ENCODE data around the gene TMEM74B. TPM values are rescaled to one million over a fixed set of nuclear protein-coding genes. Genes with fewer than 3 reads are reported as not detected.
"Not testable (repeated sequence)": the region's sequence is repeated elsewhere in the genome, so short reads cannot be mapped to it uniquely, and the experiment has no call there.

The TMEM74B gene
- total RNA-seq, 2 donors from 2014 or later: 3.1 to 4.3 TPM

GRCh38 chr20:1150218-1150617 lies 34.6 kb downstream of the TMEM74B start:
- Histone ChIP-seq H3K27ac (ENCODE audit: low read depth, low read length) (no peak overlapping the region), H3K9ac (ENCODE audit: extremely low read depth, low read length, poor library complexity, severe bottlenecking) (no peak overlapping the region), H3K9me3 (ENCODE audit: control insufficient read depth, low read length) (no peaks in the 10 kb centered on the region), H3K27me3 (ENCODE audit: control insufficient read depth, insufficient read depth, low read length, poor library complexity, severe bottlenecking) (no peaks in the 10 kb centered on the region), H3K36me3 (ENCODE audit: control insufficient read depth, insufficient read depth, low read length) (peaks cover 51% of the 10 kb centered on the region), H3K4me3 (ENCODE audit: low read length) (no peak overlapping the region), H3K4me1 (ENCODE audit: control insufficient read depth, insufficient read depth, low read length) (peaks cover 8% of the 10 kb centered on the region)
- H3K9me3 Mint-ChIP-seq: no peaks in the 10 kb centered on the region
- DNase-seq: no peak
- 80 to 90% methylated on average over 2 to 3 of the region's 4 CpGs for WGBS, 2 experiments (ENCODE audit: insufficient coverage in 1 of 2, insufficient read length in 1 of 2)
- H3K4me3 Mint-ChIP-seq: no peak overlapping the region
- no peaks in the 10 kb centered on the region for H3K27me3 Mint-ChIP-seq (ENCODE audit: insufficient read depth)
- H3K36me3 Mint-ChIP-seq (ENCODE audit: low read depth): peaks cover 53% of the 10 kb centered on the region
- peaks cover 4% of the 10 kb centered on the region for H3K4me1 Mint-ChIP-seq
- H3K27ac Mint-ChIP-seq: no peak overlapping the region
- TF ChIP-seq CTCF (conservative IDR thresholded peaks at IDR 0.05): no peak

GRCh38 chr20:1149812-1150211 lies 35.0 kb downstream of the TMEM74B start:
- not testable (repeated sequence) for H3K27ac ChIP-seq (ENCODE audit: low read depth, low read length); H3K9me3 ChIP-seq (ENCODE audit: control insufficient read depth, low read length); H3K27me3 Mint-ChIP-seq (ENCODE audit: insufficient read depth); H3K4me3 Mint-ChIP-seq; H3K4me1 ChIP-seq (ENCODE audit: control insufficient read depth, insufficient read depth, low read length); H3K4me1 Mint-ChIP-seq; H3K27me3 ChIP-seq (ENCODE audit: control insufficient read depth, insufficient read depth, low read length, poor library complexity, severe bottlenecking); H3K9me3 Mint-ChIP-seq; H3K9ac ChIP-seq (ENCODE audit: extremely low read depth, low read length, poor library complexity, severe bottlenecking); DNase-seq; H3K27ac Mint-ChIP-seq; H3K4me3 ChIP-seq (ENCODE audit: low read length)
- H3K36me3 ChIP-seq (ENCODE audit: control insufficient read depth, insufficient read depth, low read length): peaks cover 49% of the 10 kb centered on the region
- WGBS, 2 experiments (ENCODE audit: insufficient coverage in 1 of 2, insufficient read length in 1 of 2): 67% methylated on average over 1 of the region's 2 CpGs
- peaks cover 49% of the 10 kb centered on the region for H3K36me3 Mint-ChIP-seq (ENCODE audit: low read depth)

GRCh38 chr20:1146957-1147356 lies 37.8 kb downstream of the TMEM74B start:
- no peaks in the 10 kb centered on the region for H3K27me3 ChIP-seq (ENCODE audit: control insufficient read depth, insufficient read depth, low read length, poor library complexity, severe bottlenecking)
- H3K27ac ChIP-seq (ENCODE audit: low read depth, low read length): no peak overlapping the region
- H3K9ac ChIP-seq (ENCODE audit: extremely low read depth, low read length, poor library complexity, severe bottlenecking): no peak overlapping the region
- no peak for DNase-seq
- 94 to 98% methylated on average over 2 to 4 of the region's 5 CpGs for WGBS, 2 experiments (ENCODE audit: insufficient coverage in 1 of 2, insufficient read length in 1 of 2)
- Mint-ChIP-seq H3K27me3 (ENCODE audit: insufficient read depth) (no peaks in the 10 kb centered on the region), H3K4me3 (no peak overlapping the region), H3K9me3 (no peaks in the 10 kb centered on the region), H3K36me3 (ENCODE audit: low read depth) (peaks cover 54% of the 10 kb centered on the region), H3K4me1 (no peaks in the 10 kb centered on the region), H3K27ac (no peak overlapping the region)
- H3K9me3 ChIP-seq (ENCODE audit: control insufficient read depth, low read length): no peaks in the 10 kb centered on the region
- H3K4me3 ChIP-seq (ENCODE audit: low read length): no peak overlapping the region
- TF ChIP-seq CTCF (conservative IDR thresholded peaks at IDR 0.05): no peak
- H3K4me1 ChIP-seq (ENCODE audit: control insufficient read depth, insufficient read depth, low read length): no peaks in the 10 kb centered on the region
- peaks cover 65% of the 10 kb centered on the region for H3K36me3 ChIP-seq (ENCODE audit: control insufficient read depth, insufficient read depth, low read length)
